Fibroblast of lung (primary cell): ENCODE measurements around the gene DPH6. TPM values are rescaled to one million over a fixed set of nuclear protein-coding genes. Genes with fewer than 3 reads are reported as not detected.
A peak's percentile ranks its signal among the peaks of the same experiment; 100 is the strongest.

ENCODE experiments used
- DNase-seq, 2 donors: peaks; one replicate each; pipeline versions ENCODE4 v3.0.0 to v3.0.0-alpha.2; 2010; ENCODE audit warnings: low read depth in 2 of 2
- H2AFZ ChIP-seq: 2 replicates; pipeline ENCODE4 v1.5.1; 2012; ENCODE audit warnings: low read length, control low read depth, inconsistent platforms
- H3K27ac ChIP-seq: 2 replicates; pipeline ENCODE4 v1.5.1; 2011; ENCODE audit warnings: low read length, control low read depth; ENCODE audit not compliant: insufficient read depth
- H3K27me3 ChIP-seq: 2 replicates; pipeline ENCODE4 v1.5.1; 2011; ENCODE audit warnings: mild to moderate bottlenecking, low read length; ENCODE audit not compliant: control insufficient read depth, insufficient read depth
- H3K36me3 ChIP-seq: 2 replicates; pipeline ENCODE4 v1.5.1; 2011; ENCODE audit warnings: low read length; ENCODE audit not compliant: control insufficient read depth, insufficient read depth
- H3K4me1 ChIP-seq: 2 replicates; pipeline ENCODE4 v1.5.1; 2011; ENCODE audit warnings: low read length; ENCODE audit not compliant: control insufficient read depth, insufficient read depth; ENCODE audit errors: extremely low read depth
- H3K4me2 ChIP-seq: 2 replicates; pipeline ENCODE4 v1.5.1; 2011; ENCODE audit warnings: low read length, control low read depth; ENCODE audit not compliant: insufficient read depth; ENCODE audit errors: extremely low read depth
- H3K4me3 ChIP-seq, 4 experiments: fragments of 200-600 bp in 1 of 4; sonication (generic) in 1 of 4; replicated peaks in 1 of 4; 2 replicates each; pipeline ENCODE4 v1.5.1; 2011 to 2016; ENCODE audit warnings: low read length in 4 of 4, low read depth in 3 of 4, mild to moderate bottlenecking in 3 of 4, control low read depth in 2 of 4, inconsistent platforms in 1 of 4, mixed read lengths in 1 of 4; ENCODE audit not compliant: insufficient read depth in 1 of 4; ENCODE audit errors: control extremely low read depth in 1 of 4
- H3K79me2 ChIP-seq: 2 replicates; pipeline ENCODE4 v1.5.1; 2012; ENCODE audit warnings: mild to moderate bottlenecking, low read length, inconsistent platforms; ENCODE audit not compliant: control insufficient read depth, insufficient read depth
- H3K9ac ChIP-seq: 2 replicates; pipeline ENCODE4 v1.5.1; 2011; ENCODE audit warnings: mild to moderate bottlenecking, low read length, control low read depth; ENCODE audit not compliant: insufficient read depth
- H3K9me3 ChIP-seq: 2 replicates; pipeline ENCODE4 v1.5.1; 2012; ENCODE audit warnings: low read depth, low read length; ENCODE audit not compliant: control insufficient read depth, insufficient read depth
- H4K20me1 ChIP-seq: 2 replicates; pipeline ENCODE4 v1.5.1; 2011; ENCODE audit warnings: low read length; ENCODE audit not compliant: control insufficient read depth, insufficient read depth; ENCODE audit errors: extremely low read depth
- EZH2 ChIP-seq: IDR thresholded peaks from 2 replicates; pipeline ENCODE4 v1.5.1; 2012; ENCODE audit warnings: low read length, control low read depth, mild to moderate bottlenecking; ENCODE audit errors: missing control alignments
- polyA plus RNA-seq, 2 donors: library from polyadenylated mRNA; depleted of rRNA in 1 of 2; stranded (reverse) in 1 of 2; unstranded in 1 of 2; fragments of >200 nt; gene quantifications; 2 replicates each; pipeline ENCODE4 v1.2.1, GENCODE V29; 2011 to 2012; ENCODE audit warnings: missing spikeins in 1 of 2
- total RNA-seq: library from RNA; depleted of rRNA; stranded (reverse); fragments of >200 nt; gene quantifications from 2 replicates; pipeline ENCODE4 v1.2.1, GENCODE V29; 2014
- TF ChIP-seq, protein P1 (sequence below), 2 donors: IDR thresholded peaks in 1 of 2; conservative IDR thresholded peaks in 1 of 2; 1 replicate in 1 of 2; 2 replicates in 1 of 2; pipeline ENCODE4 v1.5.1; 2011 to 2012; ENCODE audit warnings: low read length in 2 of 2, control low read depth in 1 of 2, inconsistent platforms in 1 of 2, low read depth in 1 of 2, mild to moderate bottlenecking in 1 of 2

DPH6 gene
- total and polyA plus RNA-seq, 2 donors (not counting 1 experiment from before 2014, with no cell fraction given): 9.7 to 13.5 TPM

DNA sequence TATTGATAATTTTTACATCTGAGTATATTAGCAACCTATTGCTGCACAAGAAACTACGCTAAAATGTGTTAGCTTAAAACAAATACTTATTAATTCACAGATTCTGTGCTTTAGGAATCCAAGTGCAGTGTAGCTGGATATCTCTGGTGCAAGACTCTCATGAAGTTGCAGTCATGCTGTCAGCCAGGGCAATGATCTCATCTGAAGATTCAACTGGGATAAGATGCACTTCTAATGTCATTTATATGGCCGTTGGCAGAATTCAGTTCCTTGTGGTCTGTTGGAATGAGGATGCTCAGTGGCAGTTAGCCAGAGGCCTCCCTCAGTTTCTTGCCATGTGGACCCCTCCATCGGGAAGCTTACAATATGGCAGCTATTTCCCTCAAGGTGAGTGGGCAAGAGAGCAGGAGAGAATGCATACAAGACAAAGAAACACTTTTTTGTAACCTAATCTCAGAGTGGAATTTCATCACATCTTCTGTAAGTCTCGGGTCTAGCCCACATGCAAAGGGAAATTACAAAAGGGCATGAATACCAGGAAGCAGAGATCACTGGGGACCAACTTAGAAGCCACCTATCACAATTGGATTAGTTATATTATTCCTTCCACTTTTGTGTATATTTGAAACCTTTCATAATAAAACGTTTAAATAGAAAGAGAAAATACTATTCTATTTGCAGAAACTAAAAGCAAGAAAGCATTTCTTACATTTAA is 61.6 kb downstream of the DPH6 start:
- Histone ChIP-seq H3K27ac (no peak overlapping the region), H3K27me3 (no peaks in the 10 kb centered on the region), H3K4me1 (no peaks in the 10 kb centered on the region), H3K9ac (no peak overlapping the region), H3K36me3 (no peaks in the 10 kb centered on the region), H3K9me3 (no peaks in the 10 kb centered on the region), H3K4me3 (no peak overlapping the region), H3K4me2 (no peak overlapping the region), H4K20me1 (no peaks in the 10 kb centered on the region), H3K79me2 (no peaks in the 10 kb centered on the region), H2AFZ (no peak overlapping the region)
- TF ChIP-seq, protein P1, sequence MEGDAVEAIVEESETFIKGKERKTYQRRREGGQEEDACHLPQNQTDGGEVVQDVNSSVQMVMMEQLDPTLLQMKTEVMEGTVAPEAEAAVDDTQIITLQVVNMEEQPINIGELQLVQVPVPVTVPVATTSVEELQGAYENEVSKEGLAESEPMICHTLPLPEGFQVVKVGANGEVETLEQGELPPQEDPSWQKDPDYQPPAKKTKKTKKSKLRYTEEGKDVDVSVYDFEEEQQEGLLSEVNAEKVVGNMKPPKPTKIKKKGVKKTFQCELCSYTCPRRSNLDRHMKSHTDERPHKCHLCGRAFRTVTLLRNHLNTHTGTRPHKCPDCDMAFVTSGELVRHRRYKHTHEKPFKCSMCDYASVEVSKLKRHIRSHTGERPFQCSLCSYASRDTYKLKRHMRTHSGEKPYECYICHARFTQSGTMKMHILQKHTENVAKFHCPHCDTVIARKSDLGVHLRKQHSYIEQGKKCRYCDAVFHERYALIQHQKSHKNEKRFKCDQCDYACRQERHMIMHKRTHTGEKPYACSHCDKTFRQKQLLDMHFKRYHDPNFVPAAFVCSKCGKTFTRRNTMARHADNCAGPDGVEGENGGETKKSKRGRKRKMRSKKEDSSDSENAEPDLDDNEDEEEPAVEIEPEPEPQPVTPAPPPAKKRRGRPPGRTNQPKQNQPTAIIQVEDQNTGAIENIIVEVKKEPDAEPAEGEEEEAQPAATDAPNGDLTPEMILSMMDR (conservative IDR thresholded peaks at IDR 0.05 in 1 of 2, IDR thresholded peaks at IDR 0.05 in 1 of 2; ENCODE audit: low read depth in 1 of 2, low read length in 2 of 2): no peak
- no peak for TF ChIP-seq EZH2
- DNase-seq: no peak

DNA sequence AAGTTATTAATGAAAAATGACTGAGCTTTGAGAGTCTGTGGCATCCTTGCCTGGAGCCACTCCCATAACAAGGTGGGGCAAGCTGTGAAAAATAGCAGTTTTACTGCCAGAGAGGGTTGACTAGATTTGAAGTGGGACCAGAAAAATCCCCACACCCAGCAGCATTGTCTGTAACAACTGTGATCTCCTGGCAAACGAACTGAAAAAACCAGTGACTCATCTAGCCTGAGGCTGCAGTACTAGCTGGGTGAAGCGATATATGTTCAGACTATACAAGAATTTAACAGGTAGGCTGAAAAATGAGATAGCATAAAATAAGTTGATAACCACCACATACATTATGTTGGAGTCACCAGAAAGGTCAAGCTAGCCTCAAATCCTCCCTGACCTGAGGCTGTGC is 64.0 kb downstream of the DPH6 start:
- Histone ChIP-seq H3K27me3 (no peaks in the 10 kb centered on the region), H3K36me3 (no peaks in the 10 kb centered on the region), H3K79me2 (no peaks in the 10 kb centered on the region), H3K27ac (no peak overlapping the region), H3K9me3 (no peaks in the 10 kb centered on the region), H3K9ac (no peak overlapping the region), H4K20me1 (no peaks in the 10 kb centered on the region), H3K4me3 (no peak overlapping the region), H3K4me2 (no peak overlapping the region), H3K4me1 (no peaks in the 10 kb centered on the region), H2AFZ (no peak overlapping the region)
- peak; percentile 40 to 84 for DNase-seq
- TF ChIP-seq EZH2: no peak
- TF ChIP-seq, protein P1 (conservative IDR thresholded peaks at IDR 0.05 in 1 of 2, IDR thresholded peaks at IDR 0.05 in 1 of 2; ENCODE audit: low read depth in 1 of 2, low read length in 2 of 2): no peak

DNA sequence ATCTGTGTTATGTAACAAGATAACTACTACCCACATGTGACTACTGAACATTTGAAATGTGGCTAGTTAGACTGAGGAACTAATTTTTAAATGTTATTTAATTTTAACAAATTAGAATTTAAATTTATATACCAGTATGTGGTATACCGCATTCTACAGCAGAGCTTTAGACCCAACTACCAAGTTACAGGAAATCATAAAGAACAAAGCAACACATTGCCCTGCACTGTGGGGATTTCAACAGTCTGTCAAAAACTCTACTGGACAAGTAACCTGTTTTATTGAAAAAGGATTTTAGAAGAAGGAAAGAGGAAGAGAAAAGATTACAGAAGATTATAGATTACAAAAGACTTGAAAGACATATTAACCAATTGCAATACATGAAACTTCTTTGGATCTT is 64.9 kb downstream of the DPH6 start:
- no peaks in the 10 kb centered on the region for H3K9me3 ChIP-seq
- no peak overlapping the region for H3K4me3 ChIP-seq
- H3K27me3 ChIP-seq: no peaks in the 10 kb centered on the region
- TF ChIP-seq, protein P1 (conservative IDR thresholded peaks at IDR 0.05 in 1 of 2, IDR thresholded peaks at IDR 0.05 in 1 of 2; ENCODE audit: low read depth in 1 of 2, low read length in 2 of 2): no peak
- TF ChIP-seq EZH2: no peak
- no peaks in the 10 kb centered on the region for H4K20me1 ChIP-seq
- H3K36me3 ChIP-seq: no peaks in the 10 kb centered on the region
- no peaks in the 10 kb centered on the region for H3K4me1 ChIP-seq
- H3K79me2 ChIP-seq: no peaks in the 10 kb centered on the region
- no peak overlapping the region for H3K4me2 ChIP-seq
- no peak overlapping the region for H2AFZ ChIP-seq
- H3K9ac ChIP-seq: no peak overlapping the region
- DNase-seq: no peak
- no peak overlapping the region for H3K27ac ChIP-seq
